Measurements from ENCODE around the gene POLE4.

POLE4 gene, protein sequence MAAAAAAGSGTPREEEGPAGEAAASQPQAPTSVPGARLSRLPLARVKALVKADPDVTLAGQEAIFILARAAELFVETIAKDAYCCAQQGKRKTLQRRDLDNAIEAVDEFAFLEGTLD

DNA sequence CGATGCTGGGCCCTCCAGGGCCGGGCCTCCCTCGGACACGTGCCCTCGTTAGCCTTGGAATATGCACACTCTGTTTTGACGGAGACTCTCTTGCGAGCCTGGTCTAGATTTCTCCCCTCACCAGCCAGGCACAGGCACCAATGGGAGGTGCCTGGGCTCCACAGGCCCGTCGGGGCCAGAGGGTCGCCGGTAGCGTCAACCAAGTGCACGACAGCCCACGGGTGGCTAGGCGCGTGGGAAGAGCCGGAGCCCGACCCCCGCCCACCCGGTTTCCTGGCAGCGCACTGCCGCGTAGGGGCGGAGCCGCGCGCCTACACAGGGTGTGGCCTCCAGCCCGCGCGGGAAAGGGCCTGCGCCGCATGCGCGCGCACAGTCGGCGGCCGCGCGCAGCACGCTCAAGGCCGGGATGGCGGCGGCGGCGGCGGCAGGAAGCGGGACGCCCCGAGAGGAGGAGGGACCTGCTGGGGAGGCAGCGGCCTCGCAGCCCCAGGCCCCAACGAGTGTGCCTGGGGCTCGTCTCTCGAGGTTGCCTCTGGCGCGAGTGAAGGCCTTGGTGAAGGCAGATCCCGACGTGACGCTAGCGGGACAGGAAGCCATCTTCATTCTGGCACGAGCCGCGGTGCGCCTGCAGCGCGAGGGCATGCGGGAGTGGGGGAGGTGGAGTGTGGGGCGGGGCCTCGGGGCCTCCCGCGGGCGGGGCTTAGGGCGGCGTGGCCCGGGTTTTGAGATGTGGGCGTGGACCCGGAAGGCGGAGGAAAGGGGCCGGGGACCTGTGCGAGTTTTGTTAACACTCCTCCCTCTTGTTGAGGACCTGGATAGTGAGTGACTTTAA is at the start of gene POLE4:
TSS of gene POLE4 (plus strand) at position 370 of the 832 bp plus-strand sequence. CDS start at position 407, 37 bp downstream.
- peak; percentile 81 to 98 (median 90) for DNase-seq
- intact Hi-C loops (cut with DNase I), result no loop called here

DNA sequence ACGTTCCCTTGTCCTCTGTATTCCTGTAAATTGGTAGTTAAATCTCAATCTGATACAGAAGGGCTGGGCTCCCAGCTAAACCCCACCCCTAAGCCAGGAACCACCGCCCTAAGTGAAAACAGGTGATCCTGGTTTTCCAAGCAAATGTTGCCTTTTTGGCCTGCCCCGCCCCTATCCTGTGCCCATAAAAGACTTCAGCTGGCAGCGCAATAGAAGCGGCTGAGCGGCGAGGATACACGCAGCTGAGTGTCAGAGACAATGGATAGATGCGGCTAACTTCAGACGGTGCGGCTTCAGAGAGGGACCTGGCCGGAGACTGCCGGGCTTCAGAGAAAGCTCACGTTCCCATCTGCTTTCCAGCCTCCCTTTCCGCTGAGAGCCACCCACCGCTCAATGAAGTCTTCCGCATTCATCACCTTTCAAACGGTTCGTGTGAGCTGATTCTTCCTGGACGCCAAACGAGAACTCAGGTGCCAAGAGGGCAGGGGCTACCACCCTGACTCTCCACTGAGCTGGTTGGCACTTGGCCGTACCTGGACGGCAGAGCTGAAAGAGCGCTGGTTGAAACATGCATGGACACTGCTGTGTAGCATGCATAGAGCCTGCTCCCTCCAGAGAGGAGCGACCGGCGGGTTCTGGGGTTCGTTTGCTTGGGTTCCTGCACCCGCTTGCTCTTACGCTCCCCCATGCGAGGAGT is 49.5 kb upstream of the POLE4 start:
- no peak for DNase-seq
- intact Hi-C loops (cut with DNase I), result no loop called here

- no peak for DNase-seq
- intact Hi-C loops (cut with DNase I), result no loop called here
Observed at GRCh38 chr2:74910245-74910644, 48.2 kb upstream of the POLE4 start.

DNA sequence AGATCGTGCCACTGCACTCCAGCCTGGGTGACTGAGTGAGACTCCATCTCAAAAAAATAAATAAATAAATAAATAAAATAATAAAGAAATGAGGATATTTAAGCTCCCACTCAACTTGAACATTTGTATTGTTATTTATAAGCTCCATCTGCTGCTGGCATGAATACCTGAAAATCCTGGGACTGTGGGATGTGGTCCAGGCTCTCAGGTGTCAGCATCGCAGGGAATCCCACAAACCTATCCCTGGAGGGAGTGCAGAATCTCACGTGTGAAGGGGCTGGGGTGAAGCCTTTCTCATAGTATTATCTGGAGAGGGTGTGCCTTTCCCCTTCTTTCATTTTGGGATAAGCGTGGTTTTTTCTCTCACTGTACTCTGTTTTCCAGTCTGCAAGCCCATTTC is 47.4 kb upstream of the POLE4 start:
- no peak for DNase-seq
- intact Hi-C loops (cut with DNase I), result no loop called here

DNA sequence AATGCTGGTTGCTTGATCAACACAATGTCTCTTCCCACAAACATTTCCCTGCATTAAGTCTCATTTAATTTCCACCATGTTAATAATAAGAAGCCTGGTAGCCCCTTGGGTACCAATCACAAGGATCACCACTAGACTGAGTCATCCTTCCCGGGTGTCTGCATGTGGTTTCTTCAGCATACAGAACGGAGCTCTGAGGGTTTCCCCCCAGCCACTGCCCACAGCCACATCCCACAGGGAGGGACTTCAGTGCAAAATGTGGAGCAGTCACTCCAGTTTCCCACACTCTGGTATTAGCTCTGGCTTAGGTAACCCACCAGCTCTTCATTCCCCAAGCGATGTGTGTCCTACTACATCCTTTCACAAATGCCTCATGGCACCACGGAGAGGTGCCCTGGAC is 42.7 kb upstream of the POLE4 start:
- intact Hi-C loops (cut with DNase I), result loop anchor here (5.0 kb wide), 1 partner anchor 712 kb away; no protein-coding TSS in a partner anchor
- no peak for DNase-seq

DNA sequence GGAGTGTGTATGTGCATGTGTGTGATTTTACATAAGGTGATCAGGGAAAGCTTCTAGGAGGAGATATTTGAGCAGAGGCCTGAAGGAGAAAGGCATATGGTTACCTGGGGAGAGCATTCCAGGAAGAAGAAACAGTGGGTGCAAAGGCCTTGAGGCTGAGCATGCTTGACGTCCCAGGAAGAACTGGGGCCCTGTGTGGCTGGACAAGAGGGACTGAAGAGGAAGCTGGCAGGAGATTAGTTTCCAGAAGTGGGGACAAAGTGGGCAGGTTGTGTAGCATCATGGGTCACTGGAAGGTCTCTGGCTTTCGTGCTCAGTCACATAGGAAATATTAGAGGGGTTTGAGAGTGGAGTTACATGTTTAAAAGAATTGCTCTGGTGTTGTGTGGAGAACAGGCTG is 42.0 kb upstream of the POLE4 start:
- no peak for DNase-seq
- intact Hi-C loops (cut with DNase I), result loop anchor here (5.0 kb wide), 1 partner anchor 711 kb away; no protein-coding TSS in a partner anchor

GRCh38 chr2:74917702-74918619 is 40.5 kb upstream of the POLE4 start:
- intact Hi-C loops (cut with DNase I), result loop anchor here (2.0 to 5.0 kb wide), 2 partner anchors 487 to 709 kb away; no protein-coding TSS in a partner anchor

DNA sequence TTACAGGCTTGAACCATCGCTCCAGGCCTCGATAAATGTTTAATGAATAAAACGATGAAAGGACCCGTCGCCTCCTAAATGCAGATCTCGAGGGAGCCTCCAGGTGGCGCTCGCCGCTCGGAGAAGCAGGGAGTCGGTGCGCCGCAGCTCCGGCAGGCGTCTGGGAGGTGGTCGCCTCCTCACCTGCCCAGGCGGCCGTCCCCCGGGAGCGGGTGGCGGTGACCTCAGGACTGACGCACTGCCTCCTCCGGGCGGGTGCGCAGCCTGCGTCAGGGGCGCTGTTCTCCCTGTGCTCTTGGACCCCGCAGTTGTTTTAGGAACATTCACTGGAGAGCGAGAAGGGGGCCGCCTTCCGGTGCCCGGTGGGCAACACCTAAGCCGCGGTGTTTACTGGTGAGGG is 38.6 kb upstream of the POLE4 start:
- intact Hi-C loops (cut with DNase I), result loop anchor here (2.0 to 10.0 kb wide), 3 partner anchors 485 to 707 kb away; no protein-coding TSS in a partner anchor
- DNase-seq, result peak; percentile 26 to 95 (median 74)

More at GRCh38 chr2:74917702-74918619, 40.5 kb upstream of the POLE4 start:
- DNase-seq, result no peak

DNA sequence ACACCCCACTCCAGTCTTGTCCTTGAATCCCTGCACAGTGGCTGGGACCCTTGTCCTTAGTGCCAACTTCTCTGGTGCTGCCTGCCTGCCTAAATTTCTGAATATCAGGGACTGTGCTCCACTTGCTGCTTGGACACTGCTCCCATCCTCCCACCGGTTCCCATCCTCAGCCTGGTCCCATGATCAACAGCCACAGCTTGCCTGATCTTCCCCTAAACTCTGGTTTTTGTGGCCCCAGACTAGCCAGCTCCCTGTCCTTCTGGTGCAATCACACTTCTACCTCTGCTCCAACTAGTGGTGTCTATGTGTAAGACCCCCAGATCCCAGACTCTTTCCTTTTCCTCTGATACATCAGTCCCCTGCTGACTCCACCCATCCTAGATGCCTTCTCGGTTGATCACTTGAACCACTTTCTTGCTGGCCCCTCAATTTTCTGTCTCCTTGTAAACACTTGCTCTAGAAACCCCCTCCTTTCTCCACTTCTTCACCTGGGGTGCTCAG is 37.2 kb upstream of the POLE4 start:
- intact Hi-C loops (cut with DNase I), result loop anchor here (10.0 kb wide), 1 partner anchor 684 kb away; no protein-coding TSS in a partner anchor
- DNase-seq, result no peak

DNA sequence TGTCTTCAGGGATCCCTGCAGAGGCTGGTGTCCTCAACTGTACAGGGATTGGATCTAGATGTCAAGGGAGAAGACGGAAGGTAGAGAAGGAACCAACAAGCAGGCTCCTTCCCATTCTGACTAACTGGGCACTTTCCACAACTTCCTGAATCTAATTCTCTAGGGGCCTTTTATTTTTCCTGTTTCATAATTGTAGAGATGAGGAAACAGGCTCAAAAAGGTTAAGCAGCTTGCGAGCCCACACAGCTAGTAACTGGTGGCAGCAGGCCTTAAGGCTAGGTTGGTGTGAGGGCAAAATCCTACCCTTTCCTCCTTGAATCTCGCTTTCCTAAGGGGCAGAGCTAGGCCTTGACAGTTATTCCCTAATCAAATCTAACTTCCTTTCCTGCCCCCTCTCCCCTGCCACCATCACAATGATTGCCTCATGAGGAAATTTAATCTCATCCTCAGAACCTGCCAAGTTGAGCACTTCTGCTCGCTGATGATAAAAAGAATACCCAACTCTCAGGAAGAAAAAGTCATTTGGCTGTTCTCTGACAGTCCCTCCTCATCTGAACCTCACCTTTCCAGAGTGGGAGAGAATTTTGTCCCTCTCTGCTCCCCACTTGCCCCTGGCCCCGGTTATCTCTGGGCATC is 35.7 kb upstream of the POLE4 start:
- DNase-seq, result no peak
- intact Hi-C loops (cut with DNase I), result loop anchor here (10.0 kb wide), 1 partner anchor 682 kb away; no protein-coding TSS in a partner anchor

DNA sequence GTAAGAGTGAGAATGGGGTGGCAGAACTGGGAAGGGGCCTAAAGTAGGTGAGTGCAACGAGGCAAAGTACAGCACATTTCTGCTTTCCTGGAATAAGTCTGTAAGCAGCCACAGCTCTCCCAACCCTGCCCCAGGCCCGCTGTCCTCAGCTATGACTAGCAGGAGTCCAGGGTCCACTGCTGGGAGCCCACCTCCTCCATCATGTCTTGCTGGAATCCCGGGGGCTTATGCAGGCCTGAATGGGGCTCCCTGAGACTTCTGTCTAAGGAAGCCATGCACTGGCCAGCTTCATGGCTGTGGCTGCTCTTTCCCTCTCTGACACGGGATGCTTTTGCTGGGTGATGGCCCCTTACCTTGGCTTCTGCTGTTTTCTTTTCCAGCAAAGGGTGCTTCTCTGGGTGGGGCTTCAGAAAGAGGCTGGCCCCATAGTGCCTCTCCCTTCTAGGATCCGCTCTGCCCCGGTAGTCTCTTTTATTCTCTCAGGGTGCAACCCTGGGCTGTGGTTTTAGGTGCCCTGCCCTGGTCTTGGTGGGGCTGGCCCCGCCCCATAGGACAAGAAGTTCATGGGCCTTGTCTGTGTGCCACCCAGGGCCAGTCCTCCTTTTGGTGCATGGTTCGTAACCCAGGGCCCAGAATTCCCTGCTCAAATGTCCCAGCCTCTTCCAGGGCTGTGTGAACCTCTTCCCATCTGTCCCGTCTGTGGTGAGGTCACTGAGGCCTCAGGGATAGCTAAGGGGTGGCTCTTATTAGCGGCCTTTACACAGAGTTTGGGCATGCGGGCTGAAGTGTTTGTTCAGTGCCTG is 33.8 kb upstream of the POLE4 start:
- DNase-seq, result no peak
- intact Hi-C loops (cut with DNase I), result loop anchor here (10.0 kb wide), 1 partner anchor 680 kb away; no protein-coding TSS in a partner anchor

GRCh38 chr2:74925361-74925786 is 33.1 kb upstream of the POLE4 start:
- intact Hi-C loops (cut with DNase I), result loop anchor here (10.0 kb wide), 1 partner anchor 679 kb away; no protein-coding TSS in a partner anchor
- no peak for DNase-seq

GRCh38 chr2:74927621-74928020 is 30.8 kb upstream of the POLE4 start:
- DNase-seq, result no peak

DNA sequence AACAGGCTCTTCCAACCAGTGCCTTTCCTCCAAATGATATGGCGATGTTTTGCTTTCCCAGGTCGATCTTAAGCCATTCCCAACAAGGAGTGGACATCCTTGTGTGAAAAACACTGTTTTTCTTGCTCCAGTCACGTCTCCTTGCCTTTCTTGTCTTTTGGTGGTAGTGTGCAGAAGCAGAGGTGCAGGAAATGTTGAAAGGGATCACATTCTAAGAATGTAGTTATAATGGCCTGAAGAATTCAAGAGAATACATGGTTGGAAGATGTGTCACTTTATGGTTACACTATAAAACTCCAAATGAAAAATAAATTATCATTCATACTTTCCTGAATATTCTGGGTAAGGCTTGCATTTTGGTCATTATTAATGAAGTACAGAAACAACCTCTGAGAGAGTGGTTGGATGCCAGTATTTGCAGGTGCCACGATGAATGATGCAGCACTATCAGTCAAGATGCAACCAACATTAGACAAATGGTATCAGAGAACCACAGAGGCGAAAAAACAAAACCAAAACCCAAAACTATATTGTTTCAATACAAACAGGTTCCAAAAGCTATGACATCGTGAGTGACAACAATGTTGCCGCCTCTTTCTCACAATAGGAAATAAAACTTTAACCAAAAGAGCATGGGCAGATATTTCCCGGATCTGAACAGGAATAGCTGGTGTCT is 27.5 kb upstream of the POLE4 start:
- no peak for DNase-seq
- intact Hi-C loops (cut with DNase I), result no loop called here

More at GRCh38 chr2:74927621-74928020, 30.8 kb upstream of the POLE4 start:
- intact Hi-C loops (cut with DNase I), result loop anchor here (10.0 kb wide), 1 partner anchor 677 kb away; no protein-coding TSS in a partner anchor

GRCh38 chr2:74931940-74932339 is 26.5 kb upstream of the POLE4 start:
- intact Hi-C loops (cut with DNase I), result no loop called here
- no peak for DNase-seq

GRCh38 chr2:74935975-74936391 is 22.5 kb upstream of the POLE4 start:
- intact Hi-C loops (cut with DNase I), result no loop called here
- no peak for DNase-seq

- intact Hi-C loops (cut with DNase I), result no loop called here
- DNase-seq, result no peak
Observed at GRCh38 chr2:74937221-74937880, 21.1 kb upstream of the POLE4 start.

Data from posterior cingulate gyrus (tissue), 11 donors.